Endothelial cell of umbilical vein (primary cell): ENCODE results near the gene AATF. TPM values are rescaled to one million over a fixed set of nuclear protein-coding genes. Genes with fewer than 3 reads are reported as not detected.

Experiments
- BruUV-seq: library from RNA; stranded (reverse); fragments of 400-500 nt; replicated peaks from 2 replicates; lab custom pipeline; 2021; lab: Mats Ljungman, UMichigan
- CTCF ChIA-PET: fragments of 300-600, 350-600 bp; sonication (Branson Sonifier 250); formaldehyde crosslinking; loops from one replicate; lab custom pipeline; 2021; ENCODE audit warnings: antibody characterized with exemption, inconsistent platforms; lab: Charles Lee
- POLR2A ChIA-PET: fragments of 300-600, 350-600 bp; sonication (Branson Sonifier 250); formaldehyde crosslinking; loops from one replicate; lab custom pipeline; 2021; ENCODE audit warnings: antibody characterized with exemption, inconsistent platforms; lab: Charles Lee
- DNase-seq: peaks from one replicate; pipeline ENCODE4 v3.0.0-alpha.2; 2011; ENCODE audit warnings: low read depth, low spot score
- FAIRE-seq: peaks from 2 replicates; lab custom pipeline; 2011; peaks lifted over from hg19 to GRCh38; lab: Jason Lieb, UNC
- H2AFZ ChIP-seq: 2 replicates; pipeline ENCODE4 v1.6.0; 2012; ENCODE audit warnings: low read depth, low read length, control low read depth, inconsistent platforms
- H3K27ac ChIP-seq: 2 replicates; pipeline ENCODE4 v1.5.1; 2011; ENCODE audit warnings: low read depth, mild to moderate bottlenecking, control low read depth, low read length, moderate library complexity; ENCODE audit not compliant: insufficient read depth
- H3K27me3 ChIP-seq, 2 experiments: 2 replicates each; pipeline versions ENCODE4 v1.6.0 to v1.6.1; 2011; ENCODE audit warnings: low read length in 2 of 2, mixed read lengths in 1 of 2; ENCODE audit not compliant: control insufficient read depth in 2 of 2, insufficient read depth in 2 of 2
- H3K36me3 ChIP-seq, 2 experiments: 2 replicates in 1 of 2; 3 replicates in 1 of 2; pipeline ENCODE4 v1.5.1; 2011; ENCODE audit warnings: low read length in 2 of 2, mild to moderate bottlenecking in 1 of 2, moderate library complexity in 1 of 2; ENCODE audit not compliant: control insufficient read depth in 2 of 2, insufficient read depth in 2 of 2; ENCODE audit errors: extremely low read depth in 1 of 2
- H3K4me1 ChIP-seq: 3 replicates; pipeline ENCODE4 v1.5.1; 2011; ENCODE audit warnings: mild to moderate bottlenecking, low read length; ENCODE audit not compliant: control insufficient read depth, insufficient read depth; ENCODE audit errors: extremely low read depth
- H3K4me2 ChIP-seq: 2 replicates; pipeline ENCODE4 v1.6.1; 2011; ENCODE audit warnings: low read length, control low read depth, mixed read lengths; ENCODE audit not compliant: insufficient read depth
- H3K4me3 ChIP-seq, 3 experiments: fragments of 200-600 bp in 1 of 3; sonication (generic), shearing (Covaris generic) in 1 of 3; replicated peaks in 1 of 3; 2 replicates each; pipeline ENCODE4 v1.5.1; 2011 to 2016; ENCODE audit warnings: control low read depth in 3 of 3, low read length in 3 of 3, mild to moderate bottlenecking in 2 of 3, inconsistent platforms in 1 of 3, low read depth in 1 of 3, moderate library complexity in 1 of 3; ENCODE audit not compliant: insufficient read depth in 1 of 3
- H3K79me2 ChIP-seq: 2 replicates; pipeline ENCODE4 v1.6.0; 2012; ENCODE audit warnings: low read length, inconsistent platforms; ENCODE audit not compliant: control insufficient read depth, insufficient read depth
- H3K9ac ChIP-seq: replicated peaks from 2 replicates; pipeline ENCODE3; 2011; ENCODE audit warnings: low read length, control low read depth; ENCODE audit not compliant: insufficient read depth; ENCODE audit errors: extremely low read depth
- H3K9me1 ChIP-seq: replicated peaks from 3 replicates; pipeline ENCODE4 v1.6.0; 2011; ENCODE audit warnings: mild to moderate bottlenecking, low read length; ENCODE audit not compliant: control insufficient read depth, insufficient read depth; ENCODE audit errors: extremely low read depth
- H3K9me3 ChIP-seq: replicated peaks from 2 replicates; pipeline ENCODE4 v1.5.1; 2012; ENCODE audit warnings: low read length, inconsistent platforms; ENCODE audit not compliant: control insufficient read depth, insufficient read depth
- H4K20me1 ChIP-seq: replicated peaks from 2 replicates; pipeline ENCODE3; 2011; ENCODE audit warnings: mild to moderate bottlenecking, low read length; ENCODE audit not compliant: control insufficient read depth, insufficient read depth; ENCODE audit errors: extremely low read depth
- JUN ChIP-seq: IDR thresholded peaks from 2 replicates; pipeline ENCODE4 v1.6.1; 2011; ENCODE audit warnings: borderline replicate concordance, low read depth; ENCODE audit not compliant: insufficient read length, insufficient read depth
- MAX ChIP-seq: IDR thresholded peaks from 2 replicates; pipeline ENCODE4 v1.6.1; 2011; ENCODE audit not compliant: insufficient read depth, insufficient read length
- dilution Hi-C: fragments of 300-500 bp; cut with MboI; formaldehyde crosslinking; loops from one replicate; pipeline ENCODE4 v1.15.0; 2019; ENCODE audit warnings: low sequenced_read_pairs; ENCODE audit not compliant: extremely low pct_ligation_motif_present
- intact Hi-C: fragments of 100-400 bp; cut with micrococcal nuclease; formaldehyde crosslinking; loops from one replicate; pipeline ENCODE4 v1.10.0; 2022
- polyA plus RNA-seq, 4 experiments: library from polyadenylated mRNA; depleted of rRNA in 3 of 4; stranded (reverse) in 3 of 4; unstranded in 1 of 4; fragments of >200 nt; gene quantifications; 2 replicates each; pipeline versions ENCODE4 v1.2.1 to v1.2.3, GENCODE V29; 2011 to 2012; ENCODE audit warnings: missing spikeins in 1 of 4
- total RNA-seq: library from RNA; stranded (reverse); gene quantifications from 2 replicates; pipeline ENCODE4 v1.2.3, GENCODE V29; 2021
- TF ChIP-seq, protein P1 (sequence below), 2 donors: IDR thresholded peaks; 1 replicate in 1 of 2; 2 replicates in 1 of 2; pipeline ENCODE4 v1.5.1; 2011; ENCODE audit warnings: low read length in 2 of 2, mild to moderate bottlenecking in 2 of 2, moderate library complexity in 2 of 2, control low read depth in 1 of 2, inconsistent platforms in 1 of 2, low read depth in 1 of 2; ENCODE audit not compliant: insufficient read depth in 1 of 2; ENCODE audit errors: extremely low read depth in 1 of 2

The AATF gene
- total and polyA plus RNA-seq, 2 donors (not counting 3 experiments of a cell fraction or from before 2014, with no cell fraction given): 15.7 to 47.2 TPM

DNA sequence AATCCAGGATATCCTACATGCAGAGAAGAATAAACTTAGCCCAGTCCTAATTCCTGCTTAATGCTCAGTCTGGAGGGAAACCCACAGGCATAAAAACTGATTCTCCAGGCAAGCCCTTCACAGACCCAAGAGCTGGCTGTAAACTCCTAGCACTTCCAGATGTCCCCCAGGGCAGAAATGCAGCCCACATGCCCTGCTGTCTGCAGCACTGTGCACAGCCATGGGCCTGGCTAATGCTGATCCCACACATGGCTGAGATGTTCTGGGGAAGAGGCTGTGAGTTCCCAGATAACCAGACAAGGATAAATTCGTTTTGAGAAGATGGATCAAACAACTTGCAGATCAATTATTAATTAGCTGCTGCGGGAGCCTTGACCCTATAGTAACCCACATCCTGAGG, 148.4 kb downstream of the AATF start:
- H3K4me3 ChIP-seq: no peak overlapping the region
- BruUV-seq: no TSS peak
- no peaks in the 10 kb centered on the region for H3K9me1 ChIP-seq
- POLR2A ChIA-PET: no interaction called here
- no peak overlapping the region for H2AFZ ChIP-seq
- H3K4me1 ChIP-seq: no peaks in the 10 kb centered on the region
- H3K36me3 ChIP-seq: peaks cover 21 to 35% of the 10 kb centered on the region in 2 experiments
- intact Hi-C loops (no loop called here), dilution Hi-C loops (no loop called here)
- no peak overlapping the region for H3K4me2 ChIP-seq
- no peak for DNase-seq
- no peak overlapping the region for H3K9ac ChIP-seq
- CTCF ChIA-PET: interaction anchor here (0.6 to 1.6 kb wide), 4 partner anchors 23 to 471 kb away, joined by 3 to 4 read pairs (median 4); no protein-coding TSS in a partner anchor
- H3K79me2 ChIP-seq: no peaks in the 10 kb centered on the region
- no peaks in the 10 kb centered on the region for H3K9me3 ChIP-seq
- no peaks in the 10 kb centered on the region for H3K27me3 ChIP-seq
- no peaks in the 10 kb centered on the region for H4K20me1 ChIP-seq
- TF ChIP-seq, protein P1, sequence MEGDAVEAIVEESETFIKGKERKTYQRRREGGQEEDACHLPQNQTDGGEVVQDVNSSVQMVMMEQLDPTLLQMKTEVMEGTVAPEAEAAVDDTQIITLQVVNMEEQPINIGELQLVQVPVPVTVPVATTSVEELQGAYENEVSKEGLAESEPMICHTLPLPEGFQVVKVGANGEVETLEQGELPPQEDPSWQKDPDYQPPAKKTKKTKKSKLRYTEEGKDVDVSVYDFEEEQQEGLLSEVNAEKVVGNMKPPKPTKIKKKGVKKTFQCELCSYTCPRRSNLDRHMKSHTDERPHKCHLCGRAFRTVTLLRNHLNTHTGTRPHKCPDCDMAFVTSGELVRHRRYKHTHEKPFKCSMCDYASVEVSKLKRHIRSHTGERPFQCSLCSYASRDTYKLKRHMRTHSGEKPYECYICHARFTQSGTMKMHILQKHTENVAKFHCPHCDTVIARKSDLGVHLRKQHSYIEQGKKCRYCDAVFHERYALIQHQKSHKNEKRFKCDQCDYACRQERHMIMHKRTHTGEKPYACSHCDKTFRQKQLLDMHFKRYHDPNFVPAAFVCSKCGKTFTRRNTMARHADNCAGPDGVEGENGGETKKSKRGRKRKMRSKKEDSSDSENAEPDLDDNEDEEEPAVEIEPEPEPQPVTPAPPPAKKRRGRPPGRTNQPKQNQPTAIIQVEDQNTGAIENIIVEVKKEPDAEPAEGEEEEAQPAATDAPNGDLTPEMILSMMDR (IDR thresholded peaks at IDR 0.05; ENCODE audit: extremely low read depth in 1 of 2, insufficient read depth in 1 of 2, low read depth in 1 of 2, low read length in 2 of 2): no peak
- TF ChIP-seq JUN: no peak
- TF ChIP-seq MAX: no peak
- H3K27ac ChIP-seq: no peak overlapping the region
- FAIRE-seq: no peak

- no peaks in the 10 kb centered on the region for H3K9me1 ChIP-seq
- no peaks in the 10 kb centered on the region for H4K20me1 ChIP-seq
- H3K27me3 ChIP-seq: no peaks in the 10 kb centered on the region
- H3K27ac ChIP-seq: no peak overlapping the region
- peaks cover 21 to 28% of the 10 kb centered on the region in 2 experiments for H3K36me3 ChIP-seq
- H2AFZ ChIP-seq: no peak overlapping the region
- H3K4me1 ChIP-seq: no peaks in the 10 kb centered on the region
- intact Hi-C loops (no loop called here), dilution Hi-C loops (no loop called here)
- no peaks in the 10 kb centered on the region for H3K9me3 ChIP-seq
- no TSS peak for BruUV-seq
- ChIA-PET POLR2A (no interaction called here), CTCF (interaction anchor here (1.6 kb wide), 1 partner anchor 472 kb away, joined by 4 read pairs; no protein-coding TSS in a partner anchor)
- TF ChIP-seq, protein P1 (IDR thresholded peaks at IDR 0.05; ENCODE audit: extremely low read depth in 1 of 2, insufficient read depth in 1 of 2, low read depth in 1 of 2, low read length in 2 of 2): no peak
- TF ChIP-seq MAX: no peak
- no peak overlapping the region for H3K9ac ChIP-seq
- no peaks in the 10 kb centered on the region for H3K79me2 ChIP-seq
- H3K4me2 ChIP-seq: no peak overlapping the region
- DNase-seq: no peak
- FAIRE-seq: no peak
- H3K4me3 ChIP-seq: no peak overlapping the region
These were observed 149.4 kb downstream of the AATF start for GRCh38 chr17:37098152-37098551.
